OCI-LY1 (cell line): Measurements from ENCODE around the gene SOS1.

ENCODE experiments used
- H2AFZ ChIP-seq: fragments of 200-600 bp; sonication (generic), shearing (Covaris generic); 2 replicates; pipeline ENCODE4 v1.6.0; 2014; ENCODE audit warnings: antibody characterized with exemption, mild to moderate bottlenecking, low read length
- H3F3A ChIP-seq: fragments of 200-600 bp; sonication (generic), shearing (Covaris generic); 2 replicates; pipeline ENCODE4 v1.6.0; 2014; ENCODE audit warnings: mild to moderate bottlenecking, antibody characterized with exemption, low read length, moderate library complexity; ENCODE audit not compliant: insufficient read depth
- H3K27ac ChIP-seq: fragments of 200-600 bp; sonication (generic); 2 replicates; pipeline ENCODE4 v1.5.1; 2014; ENCODE audit warnings: low read length, mixed run types, mild to moderate bottlenecking, low read depth; ENCODE audit not compliant: poor library complexity, severe bottlenecking
- H3K27me3 ChIP-seq: fragments of 200-600 bp; sonication (generic); 2 replicates; pipeline ENCODE4 v1.6.0; 2014; ENCODE audit warnings: antibody characterized with exemption, mild to moderate bottlenecking, low read length, moderate library complexity; ENCODE audit not compliant: insufficient read depth
- H3K36me3 ChIP-seq: fragments of 200-600 bp; sonication (generic); 2 replicates; pipeline ENCODE4 v1.6.1; 2014; ENCODE audit warnings: mild to moderate bottlenecking, antibody characterized with exemption, low read length, moderate library complexity, mixed read lengths; ENCODE audit not compliant: insufficient read depth
- H3K4me1 ChIP-seq: fragments of 200-600 bp; sonication (generic); 2 replicates; pipeline ENCODE4 v1.5.1; 2014; ENCODE audit warnings: mild to moderate bottlenecking, low read length, moderate library complexity; ENCODE audit not compliant: insufficient read depth, severe bottlenecking
- H3K4me2 ChIP-seq: fragments of 200-600 bp; sonication (generic), shearing (Covaris generic); 2 replicates; pipeline ENCODE4 v1.6.1; 2014; ENCODE audit warnings: low read length
- H3K4me3 ChIP-seq: fragments of 200-600 bp; sonication (generic); 2 replicates; pipeline ENCODE4 v1.5.1; 2014; ENCODE audit warnings: low read length, low read depth, mild to moderate bottlenecking, mixed read lengths; ENCODE audit not compliant: poor library complexity, severe bottlenecking
- H3K79me2 ChIP-seq: fragments of 200-600 bp; shearing (Covaris generic); 2 replicates; pipeline ENCODE4 v1.6.1; 2016; ENCODE audit warnings: mixed run types, low read length, mixed read lengths; ENCODE audit not compliant: insufficient read depth
- H3K9ac ChIP-seq: fragments of 200-600 bp; sonication (generic), shearing (Covaris generic); 2 replicates; pipeline ENCODE4 v1.6.1; 2014; ENCODE audit warnings: mild to moderate bottlenecking, low read length, mixed read lengths
- H3K9me2 ChIP-seq: fragments of 200-600 bp; sonication (generic), shearing (Covaris generic); 2 replicates; pipeline ENCODE4 v1.6.1; 2014; ENCODE audit warnings: low read depth, mild to moderate bottlenecking, low read length, mixed read lengths
- H3K9me3 ChIP-seq: fragments of 200-600 bp; shearing (Covaris generic); 2 replicates; pipeline ENCODE4 v1.6.1; 2014; ENCODE audit warnings: low read length, mixed read lengths
- H4K20me1 ChIP-seq: fragments of 200-600 bp; sonication (generic), shearing (Covaris generic); 2 replicates; pipeline ENCODE4 v1.6.0; 2016; ENCODE audit warnings: mild to moderate bottlenecking, low read length; ENCODE audit not compliant: insufficient read depth
- EZH2 ChIP-seq: fragments of 200-600 bp; sonication (generic), shearing (Covaris generic); IDR thresholded peaks from 2 replicates; pipeline ENCODE4 v1.8.0; 2017; ENCODE audit warnings: borderline replicate concordance, mixed run types, mild to moderate bottlenecking, antibody characterized with exemption, low read length, moderate library complexity, mixed read lengths
- TF ChIP-seq, protein P1 (sequence below): fragments of 200-600 bp; sonication (generic), shearing (Covaris generic); IDR thresholded peaks from 2 replicates; pipeline ENCODE4 v1.5.1; 2017; ENCODE audit warnings: mild to moderate bottlenecking, antibody characterized with exemption, low read length, moderate library complexity, mixed read lengths

SOS1 gene

DNA sequence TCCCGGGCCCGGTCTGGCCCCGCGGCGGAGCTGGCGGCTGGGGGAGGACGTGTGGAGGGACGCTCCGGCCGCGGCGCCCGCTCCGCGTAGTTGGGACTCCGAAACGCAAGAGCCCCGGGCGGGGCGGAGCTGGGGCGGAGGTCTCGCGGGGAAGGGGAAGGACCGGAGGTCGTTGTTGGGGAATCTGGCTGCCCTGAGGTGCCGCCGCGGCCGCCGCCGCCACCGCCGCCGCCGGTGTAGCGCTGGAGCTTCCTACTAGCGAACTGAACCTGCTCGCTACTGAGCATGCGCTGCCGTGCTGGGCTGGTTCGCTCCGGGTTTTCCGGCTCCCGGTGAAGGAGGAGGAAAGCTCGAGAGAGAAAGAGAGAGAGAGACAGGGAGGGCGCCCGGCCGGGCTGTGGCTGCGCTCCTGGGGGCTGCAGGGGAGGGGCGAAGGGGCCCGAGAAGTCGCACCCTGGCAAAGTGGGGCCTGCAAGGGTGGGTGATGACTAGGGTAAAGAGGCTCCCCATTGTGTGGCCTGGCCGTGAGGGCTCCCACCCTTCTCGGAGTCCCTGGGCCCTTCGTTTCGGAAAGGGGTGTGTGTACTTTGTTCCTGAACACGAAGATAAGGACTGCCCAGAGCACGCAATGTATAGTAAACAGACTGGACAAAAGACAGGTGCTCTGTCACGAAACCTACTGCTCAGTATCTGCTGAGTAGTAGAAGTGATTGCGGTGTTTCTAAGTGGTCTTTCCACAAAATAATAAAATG, at the start of gene SOS1:
Gene SOS1 (minus strand): TSS at position 281 of the 752 bp plus-strand sequence. CDS start 629 bp downstream, outside the sequence.
- Histone ChIP-seq H2AFZ (no peak within 1 kb of the TSS), H3K27me3 (no peaks in the 10 kb centered on the region), H3K27ac (peak within 1 kb of the TSS; percentile 76), H3K79me2 (peaks cover 42% of the 10 kb centered on the region), H3F3A (no peaks in the 10 kb centered on the region), H4K20me1 (no peaks in the 10 kb centered on the region), H3K4me3 (peak within 1 kb of the TSS; percentile 88), H3K36me3 (peaks cover 15% of the 10 kb centered on the region), H3K9me2 (no peaks in the 10 kb centered on the region), H3K4me1 (peaks cover 52% of the 10 kb centered on the region), H3K9ac (peak within 1 kb of the TSS; percentile 94), H3K4me2 (peak within 1 kb of the TSS; percentile 92), H3K9me3 (no peaks in the 10 kb centered on the region)
- TF ChIP-seq, protein P1, sequence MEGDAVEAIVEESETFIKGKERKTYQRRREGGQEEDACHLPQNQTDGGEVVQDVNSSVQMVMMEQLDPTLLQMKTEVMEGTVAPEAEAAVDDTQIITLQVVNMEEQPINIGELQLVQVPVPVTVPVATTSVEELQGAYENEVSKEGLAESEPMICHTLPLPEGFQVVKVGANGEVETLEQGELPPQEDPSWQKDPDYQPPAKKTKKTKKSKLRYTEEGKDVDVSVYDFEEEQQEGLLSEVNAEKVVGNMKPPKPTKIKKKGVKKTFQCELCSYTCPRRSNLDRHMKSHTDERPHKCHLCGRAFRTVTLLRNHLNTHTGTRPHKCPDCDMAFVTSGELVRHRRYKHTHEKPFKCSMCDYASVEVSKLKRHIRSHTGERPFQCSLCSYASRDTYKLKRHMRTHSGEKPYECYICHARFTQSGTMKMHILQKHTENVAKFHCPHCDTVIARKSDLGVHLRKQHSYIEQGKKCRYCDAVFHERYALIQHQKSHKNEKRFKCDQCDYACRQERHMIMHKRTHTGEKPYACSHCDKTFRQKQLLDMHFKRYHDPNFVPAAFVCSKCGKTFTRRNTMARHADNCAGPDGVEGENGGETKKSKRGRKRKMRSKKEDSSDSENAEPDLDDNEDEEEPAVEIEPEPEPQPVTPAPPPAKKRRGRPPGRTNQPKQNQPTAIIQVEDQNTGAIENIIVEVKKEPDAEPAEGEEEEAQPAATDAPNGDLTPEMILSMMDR = no peak
- TF ChIP-seq EZH2 = no peak

DNA sequence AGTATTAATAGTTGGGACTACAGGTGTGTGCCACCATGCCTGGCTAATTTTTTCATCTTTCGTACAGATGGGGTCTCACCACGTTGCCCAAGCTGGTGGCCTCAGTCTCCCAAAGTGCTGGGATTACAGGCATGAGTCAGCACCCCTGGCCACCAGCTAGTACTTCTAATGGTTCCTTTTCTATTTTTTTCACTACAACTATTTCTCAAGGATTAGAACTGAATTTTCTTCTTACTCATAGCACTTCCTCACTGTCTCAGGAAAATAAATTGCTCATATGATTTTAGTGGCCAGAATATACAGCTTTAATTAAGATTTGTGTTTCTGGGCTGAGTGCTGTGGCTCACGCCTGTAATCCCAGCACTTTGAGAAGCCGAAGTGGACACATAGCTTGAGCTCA, 43.2 kb upstream of the SOS1 start:
- no peaks in the 10 kb centered on the region for H3F3A ChIP-seq
- no peak overlapping the region for H2AFZ ChIP-seq
- H3K36me3 ChIP-seq = no peaks in the 10 kb centered on the region; the same call in 1 of the 2 replicates
- H3K4me1 ChIP-seq = no peaks in the 10 kb centered on the region
- no peaks in the 10 kb centered on the region for H3K9me2 ChIP-seq
- no peak overlapping the region for H3K4me2 ChIP-seq
- TF ChIP-seq, protein P1 = no peak
- TF ChIP-seq EZH2 = no peak
- H3K79me2 ChIP-seq = no peaks in the 10 kb centered on the region
- no peak overlapping the region for H3K27ac ChIP-seq
- H3K27me3 ChIP-seq = no peaks in the 10 kb centered on the region
- no peak overlapping the region for H3K4me3 ChIP-seq
- H3K9me3 ChIP-seq = no peaks in the 10 kb centered on the region
- H3K9ac ChIP-seq = no peak overlapping the region
- H4K20me1 ChIP-seq = no peaks in the 10 kb centered on the region

DNA sequence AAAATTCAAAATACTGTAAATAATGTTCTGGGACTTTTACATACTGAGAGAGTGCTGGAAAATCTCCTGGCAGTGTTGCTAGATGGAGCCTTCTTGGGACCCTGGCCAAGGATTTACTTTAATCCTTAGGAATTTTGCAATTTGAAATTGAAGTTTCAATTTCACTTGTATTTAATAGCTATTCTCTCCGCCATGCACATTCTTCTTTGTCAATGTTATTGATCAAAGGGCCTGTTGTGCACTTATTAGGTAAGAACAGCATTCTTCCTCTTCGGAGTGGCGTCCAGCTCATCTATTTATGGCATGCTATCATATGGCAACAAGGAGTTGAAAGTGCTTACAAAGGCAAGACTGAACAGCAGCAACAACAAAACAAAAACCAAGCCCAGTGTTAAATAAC, 40.1 kb upstream of the SOS1 start:
- Histone ChIP-seq H3K4me2 (no peak overlapping the region), H3K79me2 (no peaks in the 10 kb centered on the region), H3K36me3 (no peaks in the 10 kb centered on the region; the same call in 1 of the 2 replicates), H3K27me3 (no peaks in the 10 kb centered on the region), H4K20me1 (no peaks in the 10 kb centered on the region), H3K9ac (no peak overlapping the region), H3K4me1 (no peaks in the 10 kb centered on the region), H3K9me3 (no peaks in the 10 kb centered on the region), H2AFZ (no peak overlapping the region), H3F3A (no peaks in the 10 kb centered on the region), H3K9me2 (no peaks in the 10 kb centered on the region), H3K27ac (no peak overlapping the region), H3K4me3 (no peak overlapping the region)
- TF ChIP-seq EZH2 = no peak
- TF ChIP-seq, protein P1 = no peak
